ENCODE data around the gene HBD.

Gene HBD

GRCh38 chr11:5203366-5203765 is 30.9 kb downstream of the HBD start:
- no peak for DNase-seq (ENCODE audit: low read depth, low spot score)
- H3K4me3 ChIP-seq (ENCODE audit: low read length) = no peak overlapping the region

- no peak for DNase-seq (ENCODE audit: low read depth, low spot score)
- H3K4me3 ChIP-seq (ENCODE audit: low read length) = no peak within 1 kb of the TSS
Observed at GRCh38 chr11:5200582-5200981, 33.7 kb downstream of the HBD start, which contains the start of gene OR51V1. Gene OR51V1, minus strand, starts transcription at chr11:5200682. Its CDS starts 0 bp downstream, at chr11:5200682.

- no peak for DNase-seq (ENCODE audit: low read depth, low spot score)
- H3K4me3 ChIP-seq (ENCODE audit: low read length) = no peak overlapping the region
Observed at GRCh38 chr11:5198285-5198684, 36.0 kb downstream of the HBD start.

- H3K4me3 ChIP-seq (ENCODE audit: low read length) = no peak overlapping the region
- DNase-seq (ENCODE audit: low read depth, low spot score) = no peak
Observed at GRCh38 chr11:5197536-5197935, 36.7 kb downstream of the HBD start.

GRCh38 chr11:5196731-5197130 is 37.6 kb downstream of the HBD start:
- H3K4me3 ChIP-seq (ENCODE audit: low read length) = no peak overlapping the region
- DNase-seq (ENCODE audit: low read depth, low spot score) = no peak

GRCh38 chr11:5196067-5196466 is 38.2 kb downstream of the HBD start:
- no peak for DNase-seq (ENCODE audit: low read depth, low spot score)
- no peak overlapping the region for H3K4me3 ChIP-seq (ENCODE audit: low read length)

GRCh38 chr11:5192738-5193137 is 41.5 kb downstream of the HBD start:
- no peak overlapping the region for H3K4me3 ChIP-seq (ENCODE audit: low read length)
- DNase-seq (ENCODE audit: low read depth, low spot score) = no peak

GRCh38 chr11:5188201-5188600 is 46.1 kb downstream of the HBD start:
- no peak for DNase-seq (ENCODE audit: low read depth, low spot score)
- H3K4me3 ChIP-seq (ENCODE audit: low read length) = no peak overlapping the region

Data from Jurkat, Clone E6-1 (cell line).